GM18873 (cell line): Measurements from ENCODE around the gene SELPLG.
"Not testable (repeated sequence)": the region's sequence is repeated elsewhere in the genome, so short reads cannot be mapped to it uniquely, and the experiment has no call there.

Source experiments
- ATAC-seq: cut with Tn5 transposase; IDR thresholded peaks from one replicate; pipeline ENCODE4 v1.9.1; 2021; ENCODE audit warnings: mild to moderate bottlenecking, moderate library complexity, moderate number of reproducible peaks; ENCODE audit not compliant: unreplicated experiment, low FRiP score

SELPLG gene

GRCh38 chr12:108656247-108656646 lies 22.6 kb upstream of the SELPLG start:
- not testable (repeated sequence) for ATAC-seq

GRCh38 chr12:108655812-108656175 lies 22.1 kb upstream of the SELPLG start:
- not testable (repeated sequence) for ATAC-seq

GRCh38 chr12:108654622-108655021 lies 20.9 kb upstream of the SELPLG start:
- ATAC-seq, result not testable (repeated sequence)

- ATAC-seq, result no peak
Observed at GRCh38 chr12:108653922-108654321, 20.2 kb upstream of the SELPLG start.

- ATAC-seq, result no peak
Observed at GRCh38 chr12:108653082-108653516, 19.4 kb upstream of the SELPLG start.

GRCh38 chr12:108650083-108650482 lies 16.4 kb upstream of the SELPLG start:
- ATAC-seq, result no peak

- no peak for ATAC-seq
Observed at GRCh38 chr12:108649669-108650068, 16.0 kb upstream of the SELPLG start.

GRCh38 chr12:108649126-108649525 lies 15.4 kb upstream of the SELPLG start:
- no peak for ATAC-seq

- no peak for ATAC-seq
Observed at GRCh38 chr12:108648371-108648770, 14.7 kb upstream of the SELPLG start.

GRCh38 chr12:108647585-108648287 lies 14.0 kb upstream of the SELPLG start:
- ATAC-seq, result no peak

- no peak for ATAC-seq
Observed at GRCh38 chr12:108646600-108647579, 13.2 kb upstream of the SELPLG start.

- ATAC-seq, result no peak
Observed at GRCh38 chr12:108645686-108646599, 12.2 kb upstream of the SELPLG start.

- ATAC-seq, result no peak
Observed at GRCh38 chr12:108644811-108645120, 11.1 kb upstream of the SELPLG start.

- ATAC-seq, result no peak
Observed at GRCh38 chr12:108643941-108644810, 10.5 kb upstream of the SELPLG start.

- ATAC-seq, result no peak
Observed at GRCh38 chr12:108642899-108643654, 9.4 kb upstream of the SELPLG start.

- no peak for ATAC-seq
Observed at GRCh38 chr12:108642269-108642870, 8.7 kb upstream of the SELPLG start.

- ATAC-seq, result no peak
Observed at GRCh38 chr12:108641446-108642268, 8.0 kb upstream of the SELPLG start.
